ENCODE measurements around the gene DNM3. TPM values are rescaled to one million over a fixed set of nuclear protein-coding genes. Genes with fewer than 3 reads are reported as not detected.

The DNM3 gene
- total RNA-seq, 1 donor from 2014 or later, result 1.1 TPM

DNA sequence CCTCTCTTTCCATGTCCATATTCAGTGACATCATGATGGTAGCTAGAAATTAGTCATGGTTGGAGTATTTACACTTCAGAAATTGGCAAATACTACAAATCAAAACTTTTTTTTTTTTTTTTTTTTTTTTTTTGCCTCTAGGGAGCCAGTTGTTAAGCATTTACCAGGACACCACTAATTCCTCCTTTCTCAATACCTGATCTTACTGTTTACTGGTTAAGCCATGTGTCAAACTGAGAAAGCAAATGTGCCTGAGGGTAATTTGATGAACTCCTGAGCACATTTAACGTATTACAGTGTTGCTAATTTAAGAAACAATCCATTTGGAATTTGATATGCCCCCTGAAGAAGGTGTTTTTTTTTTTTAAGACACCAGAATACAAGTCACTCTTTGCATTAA, 94.4 kb downstream of the DNM3 start:
- H3F3A ChIP-seq (ENCODE audit: low read depth), result no peaks in the 10 kb centered on the region

DNA sequence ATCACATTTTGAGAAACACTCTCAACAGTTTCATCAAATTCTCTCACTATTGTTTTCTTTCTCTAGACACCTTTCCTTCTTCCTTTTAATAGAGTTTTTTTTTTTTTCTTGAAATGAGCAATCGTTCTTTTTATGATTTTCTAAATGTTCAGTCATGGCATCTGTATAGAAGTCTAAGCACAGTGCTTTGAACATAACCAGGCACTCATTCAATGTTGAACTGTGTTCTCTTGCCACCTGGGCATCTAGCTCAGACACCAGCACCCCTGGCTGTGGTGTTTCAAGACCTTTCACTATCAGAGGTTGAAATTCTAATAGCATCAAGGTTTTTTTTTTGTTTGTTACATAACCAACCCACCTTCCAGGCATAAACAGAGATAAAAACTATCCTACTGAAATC, 96.6 kb downstream of the DNM3 start:
- peaks cover 11% of the 10 kb centered on the region for H3K4me1 ChIP-seq
- peaks cover 16% of the 10 kb centered on the region for H3K4me1 Mint-ChIP-seq
- DNase-seq (ENCODE audit: low spot score), result no peak
- no peaks in the 10 kb centered on the region for H3F3A ChIP-seq (ENCODE audit: low read depth)
- no peaks in the 10 kb centered on the region for H3K27me3 ChIP-seq
- H3K4me2 ChIP-seq, result no peak overlapping the region
- no peak overlapping the region for H3K4me3 ChIP-seq
- TF ChIP-seq EZH2phosphoT487 (IDR thresholded peaks at IDR 0.05), result no peak
- TF ChIP-seq, protein P1, sequence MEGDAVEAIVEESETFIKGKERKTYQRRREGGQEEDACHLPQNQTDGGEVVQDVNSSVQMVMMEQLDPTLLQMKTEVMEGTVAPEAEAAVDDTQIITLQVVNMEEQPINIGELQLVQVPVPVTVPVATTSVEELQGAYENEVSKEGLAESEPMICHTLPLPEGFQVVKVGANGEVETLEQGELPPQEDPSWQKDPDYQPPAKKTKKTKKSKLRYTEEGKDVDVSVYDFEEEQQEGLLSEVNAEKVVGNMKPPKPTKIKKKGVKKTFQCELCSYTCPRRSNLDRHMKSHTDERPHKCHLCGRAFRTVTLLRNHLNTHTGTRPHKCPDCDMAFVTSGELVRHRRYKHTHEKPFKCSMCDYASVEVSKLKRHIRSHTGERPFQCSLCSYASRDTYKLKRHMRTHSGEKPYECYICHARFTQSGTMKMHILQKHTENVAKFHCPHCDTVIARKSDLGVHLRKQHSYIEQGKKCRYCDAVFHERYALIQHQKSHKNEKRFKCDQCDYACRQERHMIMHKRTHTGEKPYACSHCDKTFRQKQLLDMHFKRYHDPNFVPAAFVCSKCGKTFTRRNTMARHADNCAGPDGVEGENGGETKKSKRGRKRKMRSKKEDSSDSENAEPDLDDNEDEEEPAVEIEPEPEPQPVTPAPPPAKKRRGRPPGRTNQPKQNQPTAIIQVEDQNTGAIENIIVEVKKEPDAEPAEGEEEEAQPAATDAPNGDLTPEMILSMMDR (IDR thresholded peaks at IDR 0.05), result no peak
- H2AFZ ChIP-seq (replicated peaks), result no peak overlapping the region
- no peak overlapping the region for H3K9ac ChIP-seq
- no peak overlapping the region for H3K27ac ChIP-seq
- no peaks in the 10 kb centered on the region for H3K27me3 Mint-ChIP-seq (ENCODE audit: insufficient read depth, low read depth)
- H3K79me2 ChIP-seq (ENCODE audit: low read depth), result no peaks in the 10 kb centered on the region
- no peak overlapping the region for H3K27ac Mint-ChIP-seq
- H3K9me3 ChIP-seq (ENCODE audit: low read depth), result no peaks in the 10 kb centered on the region
- H3K36me3 Mint-ChIP-seq, result no peaks in the 10 kb centered on the region
- no peak overlapping the region for H3K4me3 Mint-ChIP-seq
- no peaks in the 10 kb centered on the region for H3K36me3 ChIP-seq
- no peaks in the 10 kb centered on the region for H4K20me1 ChIP-seq (ENCODE audit: low read depth)
- H3K9me3 Mint-ChIP-seq, result no peaks in the 10 kb centered on the region

More for the DNA sequence above, 94.4 kb downstream of the DNM3 start:
- H2AFZ ChIP-seq (replicated peaks), result no peak overlapping the region
- peaks cover 11% of the 10 kb centered on the region for H3K4me1 ChIP-seq
- no peaks in the 10 kb centered on the region for H4K20me1 ChIP-seq (ENCODE audit: low read depth)
- H3K4me3 ChIP-seq, result no peak overlapping the region
- no peak overlapping the region for H3K4me2 ChIP-seq
- H3K9me3 ChIP-seq (ENCODE audit: low read depth), result no peaks in the 10 kb centered on the region
- no peak for DNase-seq (ENCODE audit: low spot score)
- no peaks in the 10 kb centered on the region for H3K79me2 ChIP-seq (ENCODE audit: low read depth)
- Mint-ChIP-seq H3K4me3 (no peak overlapping the region), H3K36me3 (no peaks in the 10 kb centered on the region), H3K4me1 (peaks cover 16% of the 10 kb centered on the region), H3K27ac (no peak overlapping the region), H3K27me3 (ENCODE audit: insufficient read depth, low read depth) (no peaks in the 10 kb centered on the region), H3K9me3 (no peaks in the 10 kb centered on the region)
- H3K27me3 ChIP-seq, result no peaks in the 10 kb centered on the region
- no peak overlapping the region for H3K9ac ChIP-seq
- TF ChIP-seq, protein P1 (IDR thresholded peaks at IDR 0.05), result no peak
- no peak for TF ChIP-seq EZH2 (IDR thresholded peaks at IDR 0.05)
- no peak for TF ChIP-seq EZH2phosphoT487 (IDR thresholded peaks at IDR 0.05)
- H3K27ac ChIP-seq, result no peak overlapping the region
- H3K36me3 ChIP-seq, result no peaks in the 10 kb centered on the region

DNA sequence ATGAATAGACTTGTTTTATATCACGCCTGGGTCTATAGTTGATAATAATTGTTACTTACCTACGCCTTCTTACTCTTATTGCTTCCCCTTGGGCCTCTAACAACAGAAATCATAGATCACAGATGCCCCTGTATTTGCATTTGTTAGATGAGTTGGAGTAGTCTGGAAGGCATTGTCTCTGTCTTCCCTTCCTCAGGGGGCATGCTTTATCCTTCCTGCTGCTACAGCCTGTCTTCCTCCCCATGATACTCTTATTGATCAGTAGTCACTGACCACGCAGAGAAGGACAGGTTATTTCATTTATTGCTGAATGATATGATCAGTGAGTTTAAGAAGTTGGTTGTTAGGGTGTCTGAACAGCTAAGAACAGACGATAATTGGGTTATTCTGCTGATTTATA, 98.4 kb downstream of the DNM3 start:
- H3K27me3 ChIP-seq, result no peaks in the 10 kb centered on the region
- no peak overlapping the region for H3K4me3 Mint-ChIP-seq
- no peak overlapping the region for H3K27ac ChIP-seq
- no peaks in the 10 kb centered on the region for H3K9me3 ChIP-seq (ENCODE audit: low read depth)
- no peaks in the 10 kb centered on the region for H3K79me2 ChIP-seq (ENCODE audit: low read depth)
- H4K20me1 ChIP-seq (ENCODE audit: low read depth), result no peaks in the 10 kb centered on the region
- H3K4me3 ChIP-seq, result no peak overlapping the region
- H3K36me3 Mint-ChIP-seq, result no peaks in the 10 kb centered on the region
- no peak overlapping the region for H3K9ac ChIP-seq
- no peaks in the 10 kb centered on the region for H3K36me3 ChIP-seq
- peak overlapping the region; percentile 13 for H2AFZ ChIP-seq (replicated peaks)
- peak; percentile 18 for DNase-seq (ENCODE audit: low spot score)
- H3K27me3 Mint-ChIP-seq (ENCODE audit: insufficient read depth, low read depth), result no peaks in the 10 kb centered on the region
- peaks cover 11% of the 10 kb centered on the region for H3K4me1 ChIP-seq
- peak overlapping the region; percentile 13 for H3K27ac Mint-ChIP-seq
- no peak overlapping the region for H3K4me2 ChIP-seq
- H3K9me3 Mint-ChIP-seq, result no peaks in the 10 kb centered on the region
- peaks cover 16% of the 10 kb centered on the region for H3K4me1 Mint-ChIP-seq
- no peak for TF ChIP-seq EZH2phosphoT487 (IDR thresholded peaks at IDR 0.05)
- TF ChIP-seq, protein P1 (IDR thresholded peaks at IDR 0.05), result no peak
- no peak for TF ChIP-seq EZH2 (IDR thresholded peaks at IDR 0.05)
- no peaks in the 10 kb centered on the region for H3F3A ChIP-seq (ENCODE audit: low read depth)

Measured in neural progenitor cell (in vitro differentiated cells).